Stimulated activated CD4-positive, alpha-beta T cell treated with anti-CD3 and anti-CD28 coated beads, Interleukin-2, amount 100 ng/mL, for 4 hours (primary cell): ENCODE measurements around the gene DOCK4.
A peak's percentile ranks its signal among the peaks of the same experiment; 100 is the strongest.
"Not testable (repeated sequence)": the region's sequence is repeated elsewhere in the genome, so short reads cannot be mapped to it uniquely, and the experiment has no call there.

Experiments
- DNase-seq: peaks from one replicate; pipeline ENCODE4 v3.0.0-alpha.2; 2020; ENCODE audit warnings: low read depth

Gene DOCK4

GRCh38 chr7:112206238-112206990 is at the start of gene DOCK4, which contains the start of gene ZNF277:
Gene DOCK4, minus strand, starts transcription at chr7:112206399. Its CDS starts 261 bp downstream, at chr7:112206138.
Gene ZNF277, plus strand, starts transcription at chr7:112206695. Its CDS starts 22 bp downstream, at chr7:112206717.
- DNase-seq = peak; percentile 99

DNA sequence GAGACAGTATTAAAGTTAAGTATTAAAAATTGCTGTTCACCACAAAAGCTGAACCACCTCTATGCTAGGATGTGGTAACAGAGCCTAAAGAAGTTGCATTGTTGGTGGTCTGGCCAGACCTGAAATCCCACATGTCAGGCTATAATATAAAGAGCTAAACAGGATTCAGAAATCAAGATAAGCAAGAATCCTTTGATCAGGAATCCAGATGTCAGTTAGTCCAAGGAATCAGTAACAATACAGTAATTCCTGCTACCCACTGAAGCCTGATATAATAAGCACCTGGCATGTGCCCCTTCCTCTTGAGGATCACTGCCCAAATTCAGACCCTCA is 49.2 kb upstream of the DOCK4 start:
- DNase-seq = no peak

DNA sequence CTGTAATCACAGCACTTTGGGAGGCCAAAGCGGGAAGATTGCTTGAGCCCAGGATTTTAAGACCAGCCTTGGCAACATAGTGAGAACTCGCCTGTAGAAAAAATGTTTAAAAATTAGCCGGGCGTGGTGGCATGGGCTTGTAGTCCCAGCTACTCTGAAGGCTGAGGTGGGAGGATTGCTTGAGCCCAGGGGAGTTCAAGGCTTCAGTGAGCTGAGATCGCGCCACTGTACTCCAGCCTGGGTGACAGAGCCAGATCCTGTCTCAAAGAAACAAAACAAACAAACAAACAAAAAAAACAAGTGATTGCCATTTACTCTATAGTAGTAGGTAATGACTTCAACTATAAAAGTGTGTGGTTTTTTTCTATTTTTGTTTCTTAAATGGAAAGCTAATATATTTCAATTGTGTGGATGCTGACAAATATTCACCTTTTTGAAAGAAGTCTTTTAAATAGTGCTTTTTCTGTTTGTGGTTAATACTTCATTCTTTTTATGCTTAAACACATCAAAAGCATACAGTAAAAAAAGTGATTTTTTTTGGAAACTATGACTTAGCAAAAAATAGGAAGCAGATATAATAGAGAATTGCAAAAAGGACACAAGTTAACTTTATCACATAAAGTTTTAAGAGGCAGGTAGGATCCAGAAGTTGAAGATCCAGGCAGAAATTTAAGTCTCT is 48.6 kb upstream of the DOCK4 start:
- DNase-seq = no peak

GRCh38 chr7:112254156-112254555 is 48.0 kb upstream of the DOCK4 start:
- no peak for DNase-seq

GRCh38 chr7:112252691-112253090 is 46.5 kb upstream of the DOCK4 start:
- no peak for DNase-seq

DNA sequence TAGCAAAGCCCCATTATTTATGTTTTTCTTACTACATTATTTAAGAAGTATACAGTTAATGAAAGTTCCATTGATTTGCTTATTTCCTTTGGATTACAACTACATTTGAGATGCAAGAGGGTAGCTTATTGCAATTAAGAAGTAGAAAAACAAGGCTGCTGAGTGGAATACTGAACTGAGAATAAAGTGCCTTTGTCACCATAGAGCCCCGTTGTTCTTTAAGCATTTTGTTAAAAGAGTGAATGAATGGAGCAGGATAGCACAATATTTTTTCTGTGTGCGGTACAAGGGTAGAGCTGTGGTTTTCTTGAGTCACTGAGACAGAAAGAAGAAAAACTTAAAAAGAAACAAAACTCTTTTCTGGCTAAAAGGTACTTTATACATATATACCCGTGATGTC is 45.9 kb upstream of the DOCK4 start:
- no peak for DNase-seq

DNA sequence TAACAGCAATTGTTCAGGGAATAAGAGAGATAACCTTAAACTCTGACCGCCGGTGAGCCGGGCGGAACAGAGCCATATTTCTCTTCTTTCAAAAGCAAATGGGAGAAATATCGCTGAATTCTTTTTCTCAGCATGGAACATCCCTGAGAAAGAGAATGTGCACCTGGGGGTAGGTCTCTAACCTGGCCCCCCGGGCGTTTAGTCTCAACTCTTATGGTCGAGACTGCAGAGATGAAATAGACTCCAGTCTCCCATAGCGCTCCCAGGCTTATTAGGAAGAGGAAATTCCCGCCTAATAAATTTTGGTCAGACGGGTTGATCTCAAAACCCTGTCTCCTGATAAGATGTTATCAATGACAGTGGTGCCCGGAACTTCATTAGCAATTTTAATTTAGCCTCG is 43.8 kb upstream of the DOCK4 start:
- DNase-seq = not testable (repeated sequence)

GRCh38 chr7:112248598-112248997 is 42.4 kb upstream of the DOCK4 start:
- no peak for DNase-seq

GRCh38 chr7:112238852-112239610 is 32.8 kb upstream of the DOCK4 start:
- no peak for DNase-seq

DNA sequence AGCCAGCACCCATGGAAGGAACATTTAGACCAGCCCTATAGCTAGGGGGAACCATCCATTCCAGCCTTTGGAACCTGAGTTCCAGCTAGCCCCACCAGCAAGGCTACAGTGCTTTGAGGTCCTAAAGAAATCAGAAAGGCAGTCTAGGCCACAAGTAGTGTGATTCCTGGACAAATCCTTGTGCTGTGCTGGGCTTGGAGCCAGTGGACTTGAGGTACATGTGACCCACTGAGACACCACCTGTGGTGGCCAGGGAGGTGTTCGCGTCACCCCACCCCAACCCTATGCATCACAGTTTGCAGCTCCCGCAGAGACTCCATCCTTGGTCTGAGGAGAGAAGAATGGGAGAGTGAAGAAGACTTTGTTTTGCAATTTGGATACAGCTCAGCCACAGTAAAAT is 32.1 kb upstream of the DOCK4 start:
- no peak for DNase-seq

GRCh38 chr7:112236597-112236996 is 30.4 kb upstream of the DOCK4 start:
- no peak for DNase-seq

DNA sequence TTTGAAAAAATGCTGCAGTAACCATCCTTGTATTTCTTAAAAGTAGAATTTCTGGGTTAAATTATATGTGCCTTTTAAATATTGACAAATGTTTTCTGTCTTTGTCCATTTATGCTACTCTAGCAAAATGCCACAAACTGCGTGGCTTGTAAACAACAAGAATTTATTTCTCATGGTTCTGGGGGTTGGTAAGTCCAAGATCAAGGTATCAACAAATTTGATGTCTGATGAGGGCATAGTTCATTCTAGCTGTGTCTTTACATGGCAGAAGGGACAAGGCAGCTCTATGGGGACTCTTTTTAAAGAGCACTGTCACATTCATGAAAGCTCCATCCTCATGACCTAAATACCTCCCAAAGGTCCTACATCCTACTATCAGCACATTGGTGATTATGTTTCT is 27.9 kb upstream of the DOCK4 start:
- DNase-seq = no peak

- no peak for DNase-seq
Measured at GRCh38 chr7:112233048-112233697, 27.0 kb upstream of the DOCK4 start.

GRCh38 chr7:112232212-112232978 is 26.2 kb upstream of the DOCK4 start:
- no peak for DNase-seq

DNA sequence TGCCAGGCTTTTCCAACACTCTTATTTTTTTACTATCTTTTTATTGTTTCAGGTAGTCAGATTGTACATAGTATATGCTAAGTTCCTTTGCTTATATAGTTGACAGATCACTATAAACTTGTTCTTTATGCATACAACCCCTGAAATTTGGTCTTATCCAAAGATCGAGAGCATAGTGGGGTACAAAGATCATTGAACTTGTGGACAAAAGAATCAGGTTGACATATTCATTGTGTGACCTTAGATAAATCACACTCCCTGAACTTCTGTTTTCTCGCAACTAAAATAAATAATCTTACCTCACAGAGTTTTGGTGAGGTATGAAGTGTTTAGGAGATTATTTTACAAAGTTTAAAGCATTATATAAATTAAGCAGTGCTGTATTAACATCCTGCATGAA is 22.4 kb upstream of the DOCK4 start:
- no peak for DNase-seq

- no peak for DNase-seq
Measured at GRCh38 chr7:112226701-112227276, 20.6 kb upstream of the DOCK4 start.

- DNase-seq = no peak
Measured at GRCh38 chr7:112225006-112225405, 18.8 kb upstream of the DOCK4 start.

DNA sequence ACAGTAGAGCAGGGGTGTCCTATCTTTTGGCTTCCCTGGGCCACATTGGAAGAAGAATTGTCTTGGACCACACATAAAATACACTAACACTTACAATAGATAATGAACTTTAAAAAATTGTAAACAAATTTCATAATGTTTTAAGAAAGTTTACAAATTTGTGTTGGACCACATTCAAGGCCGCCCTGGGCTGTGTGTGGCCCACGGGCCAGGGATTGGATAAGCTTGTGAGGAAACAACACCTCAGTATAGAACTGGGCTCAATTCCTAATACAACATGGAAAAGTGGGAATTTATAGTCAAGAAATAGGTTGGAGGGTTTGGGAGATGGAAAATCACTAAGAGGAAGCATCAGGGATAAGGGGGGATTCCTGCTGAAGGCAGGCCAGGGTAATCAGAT is 18.0 kb upstream of the DOCK4 start:
- DNase-seq = no peak

DNA sequence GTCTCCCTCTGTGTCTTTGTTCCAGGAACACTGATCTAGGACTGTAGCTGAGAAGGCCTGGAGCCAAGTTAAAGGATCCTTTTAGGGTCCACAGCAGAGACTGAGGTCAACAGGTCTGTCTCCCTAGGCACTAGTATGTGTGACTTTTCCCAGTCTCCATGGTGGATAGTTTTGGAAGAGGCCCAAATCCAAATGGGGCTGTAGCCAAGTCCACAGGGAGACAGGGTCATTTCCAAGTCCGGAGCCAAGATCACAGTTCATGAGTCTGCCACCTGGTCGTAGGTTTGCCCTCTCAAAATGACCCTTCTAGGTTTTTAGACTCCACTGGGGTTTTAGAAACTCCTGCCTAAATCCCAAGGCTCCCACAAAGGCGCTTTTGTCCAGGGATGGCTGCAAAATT is 17.1 kb upstream of the DOCK4 start:
- no peak for DNase-seq

DNA sequence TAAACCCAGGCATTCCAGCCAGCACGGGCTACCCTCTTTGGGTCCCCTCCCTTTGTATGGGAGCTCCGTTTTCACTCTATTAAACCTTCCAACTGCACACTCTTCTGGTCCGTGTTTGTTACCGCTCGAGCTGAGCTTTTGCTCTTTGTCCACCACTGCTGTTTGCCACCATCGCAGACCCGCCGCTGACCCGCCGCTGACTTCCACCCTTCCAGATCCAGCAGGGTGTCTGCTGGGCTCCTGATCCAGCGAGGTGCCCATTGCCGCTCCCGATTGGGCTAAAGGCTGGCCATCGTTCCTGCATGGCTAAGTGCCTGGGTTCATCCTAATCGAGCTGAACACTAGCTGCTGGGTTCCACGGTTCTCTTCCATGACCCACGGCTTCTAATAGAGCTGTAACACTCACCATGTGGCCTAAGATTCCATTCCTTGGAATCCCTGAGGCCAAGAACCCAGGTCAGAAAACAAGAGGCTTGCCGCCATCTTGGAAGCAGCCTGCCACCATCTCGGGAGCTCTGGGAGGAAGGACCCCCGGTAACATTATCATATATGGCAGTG is 14.8 kb upstream of the DOCK4 start:
- no peak for DNase-seq

DNA sequence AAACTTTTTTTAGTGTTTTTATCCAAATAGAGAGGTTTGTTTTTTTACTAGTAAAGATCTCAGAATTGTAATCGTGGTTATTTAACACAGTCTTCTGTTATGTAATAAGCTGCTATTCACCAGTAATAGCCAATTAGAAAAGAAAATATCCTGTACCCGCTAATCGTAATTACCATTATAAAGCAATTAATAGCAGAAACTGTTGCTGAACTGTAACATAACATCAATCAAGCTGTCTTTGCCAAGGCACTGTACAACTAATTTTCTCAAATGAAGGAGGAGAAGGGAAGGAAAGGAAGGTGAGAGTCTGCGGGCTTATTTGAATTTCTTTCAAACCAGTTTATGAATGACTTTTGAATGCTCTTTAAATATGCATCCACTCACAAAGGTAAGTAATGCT is 9.6 kb upstream of the DOCK4 start:
- DNase-seq = no peak
